SU-DHL-6 (cell line): ENCODE results near the gene LRRK1.

Experiments
- H2AFZ ChIP-seq: fragments of 200-600 bp; sonication (generic); 2 replicates; pipeline ENCODE4 v1.6.1; 2014; ENCODE audit warnings: low read depth, mild to moderate bottlenecking, moderate library complexity, mixed read lengths, antibody characterized with exemption, low read length; ENCODE audit not compliant: severe bottlenecking
- H3F3A ChIP-seq: fragments of 200-600 bp; shearing (Covaris generic); 2 replicates; pipeline ENCODE4 v1.6.0; 2016; ENCODE audit warnings: antibody characterized with exemption, mild to moderate bottlenecking; ENCODE audit not compliant: insufficient read depth
- H3K27ac ChIP-seq: fragments of 200-600 bp; sonication (generic); 2 replicates; pipeline ENCODE4 v1.5.1; 2016; ENCODE audit warnings: low read depth, mild to moderate bottlenecking, low read length, moderate library complexity, mixed read lengths
- H3K27me3 ChIP-seq: fragments of 200-600 bp; sonication (generic), shearing (Covaris generic); 2 replicates; pipeline ENCODE4 v1.6.0; 2014; ENCODE audit warnings: mild to moderate bottlenecking, low read length
- H3K36me3 ChIP-seq: fragments of 200-600 bp; sonication (generic); 2 replicates; pipeline ENCODE4 v1.6.1; 2014; ENCODE audit warnings: mild to moderate bottlenecking, low read length, mixed read lengths
- H3K4me2 ChIP-seq: fragments of 300-600, 200-600 bp; shearing (Covaris generic), sonication (generic); 2 replicates; pipeline ENCODE4 v1.6.0; 2014; ENCODE audit warnings: low read length, low read depth, mild to moderate bottlenecking; ENCODE audit not compliant: poor library complexity, severe bottlenecking
- H3K4me3 ChIP-seq: fragments of 200-600 bp; sonication (generic); 2 replicates; pipeline ENCODE4 v1.5.1; 2014; ENCODE audit warnings: antibody characterized with exemption, low read length, mild to moderate bottlenecking, mixed read lengths; ENCODE audit not compliant: insufficient read depth, poor library complexity, severe bottlenecking
- H3K79me2 ChIP-seq: fragments of 200-600 bp; sonication (generic); 2 replicates; pipeline ENCODE4 v1.6.1; 2014; ENCODE audit warnings: mild to moderate bottlenecking, low read length, moderate library complexity; ENCODE audit not compliant: insufficient read depth
- H3K9ac ChIP-seq: fragments of 200-600 bp; sonication (generic); 2 replicates; pipeline ENCODE4 v1.7.0; 2014; ENCODE audit warnings: mild to moderate bottlenecking, low read length
- H3K9me2 ChIP-seq: fragments of 200-600 bp; sonication (generic); replicated peaks from 2 replicates; pipeline ENCODE4 v1.6.1; 2014; ENCODE audit warnings: low read length; ENCODE audit not compliant: insufficient read depth
- H3K9me3 ChIP-seq: fragments of 200-600 bp; sonication (generic); 2 replicates; pipeline ENCODE4 v1.6.1; 2014; ENCODE audit warnings: low read length, mixed read lengths; ENCODE audit not compliant: insufficient read depth
- H4K20me1 ChIP-seq: fragments of 200-600 bp; sonication (generic); 2 replicates; pipeline ENCODE4 v1.6.1; 2014; ENCODE audit warnings: low read depth, mild to moderate bottlenecking, antibody characterized with exemption, low read length, moderate library complexity, mixed read lengths
- EZH2phosphoT487 ChIP-seq: fragments of 200-600 bp; sonication (generic), shearing (Covaris generic); conservative IDR thresholded peaks from 2 replicates; pipeline ENCODE4 v1.6.1; 2018; ENCODE audit warnings: mild to moderate bottlenecking, antibody characterized with exemption, low read length, moderate library complexity, mixed read lengths
- TF ChIP-seq, protein P1 (sequence below): fragments of 200-600 bp; sonication (generic); IDR thresholded peaks from one replicate; pipeline ENCODE4 v1.5.1; 2017; ENCODE audit warnings: antibody characterized with exemption, mild to moderate bottlenecking, low read length, moderate library complexity; ENCODE audit not compliant: insufficient read depth, poor library complexity, severe bottlenecking

The LRRK1 gene

DNA sequence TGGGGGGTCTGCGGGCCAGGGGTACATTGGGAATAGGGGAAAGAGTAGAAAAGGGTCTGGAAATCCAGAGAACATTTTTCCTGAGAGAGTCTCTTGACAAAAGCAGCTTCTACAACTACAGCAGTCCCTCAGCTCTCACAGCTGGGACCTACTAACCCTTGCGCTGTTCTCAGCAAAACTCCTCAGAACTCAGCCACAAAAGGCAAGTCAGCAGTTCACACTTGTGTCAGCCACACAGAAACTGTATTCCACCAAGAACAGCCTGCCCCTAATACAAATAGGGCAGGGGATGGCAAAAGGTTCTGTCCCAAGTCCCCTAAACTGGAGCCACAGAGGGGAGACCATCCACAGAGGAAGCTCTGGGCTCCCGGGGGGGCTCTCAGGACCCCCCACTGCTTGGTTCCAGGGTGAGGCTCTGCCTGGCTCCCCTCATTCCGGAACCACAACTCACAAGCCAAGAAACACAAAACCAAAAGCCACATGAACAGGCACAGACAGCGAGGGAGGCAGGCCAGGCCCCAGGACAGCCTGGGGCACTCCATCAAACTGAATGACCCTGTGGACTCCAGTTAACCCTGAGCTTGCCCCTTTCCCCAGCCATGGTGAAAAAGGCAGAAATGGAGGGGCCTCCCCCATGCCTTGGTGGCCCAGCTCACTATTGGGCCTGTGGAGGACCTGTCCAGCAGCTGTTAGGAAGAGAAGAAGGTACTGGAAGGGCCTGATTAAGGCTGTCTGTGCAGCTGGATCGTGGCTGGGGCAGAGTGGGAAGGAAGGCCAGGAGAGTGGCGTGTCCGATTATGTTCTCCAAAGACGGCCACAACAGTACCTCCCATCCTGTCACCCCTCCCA lies 170.6 kb downstream of the LRRK1 start:
- H3K9me3 ChIP-seq: no peaks in the 10 kb centered on the region
- H3K27ac ChIP-seq: no peak overlapping the region
- TF ChIP-seq, protein P1, sequence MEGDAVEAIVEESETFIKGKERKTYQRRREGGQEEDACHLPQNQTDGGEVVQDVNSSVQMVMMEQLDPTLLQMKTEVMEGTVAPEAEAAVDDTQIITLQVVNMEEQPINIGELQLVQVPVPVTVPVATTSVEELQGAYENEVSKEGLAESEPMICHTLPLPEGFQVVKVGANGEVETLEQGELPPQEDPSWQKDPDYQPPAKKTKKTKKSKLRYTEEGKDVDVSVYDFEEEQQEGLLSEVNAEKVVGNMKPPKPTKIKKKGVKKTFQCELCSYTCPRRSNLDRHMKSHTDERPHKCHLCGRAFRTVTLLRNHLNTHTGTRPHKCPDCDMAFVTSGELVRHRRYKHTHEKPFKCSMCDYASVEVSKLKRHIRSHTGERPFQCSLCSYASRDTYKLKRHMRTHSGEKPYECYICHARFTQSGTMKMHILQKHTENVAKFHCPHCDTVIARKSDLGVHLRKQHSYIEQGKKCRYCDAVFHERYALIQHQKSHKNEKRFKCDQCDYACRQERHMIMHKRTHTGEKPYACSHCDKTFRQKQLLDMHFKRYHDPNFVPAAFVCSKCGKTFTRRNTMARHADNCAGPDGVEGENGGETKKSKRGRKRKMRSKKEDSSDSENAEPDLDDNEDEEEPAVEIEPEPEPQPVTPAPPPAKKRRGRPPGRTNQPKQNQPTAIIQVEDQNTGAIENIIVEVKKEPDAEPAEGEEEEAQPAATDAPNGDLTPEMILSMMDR: no peak
- TF ChIP-seq EZH2phosphoT487: no peak
- H3K79me2 ChIP-seq: no peaks in the 10 kb centered on the region
- no peaks in the 10 kb centered on the region for H3F3A ChIP-seq
- H3K27me3 ChIP-seq: no peaks in the 10 kb centered on the region
- H3K4me3 ChIP-seq: no peak overlapping the region
- H3K4me2 ChIP-seq: no peak overlapping the region
- H3K36me3 ChIP-seq: no peaks in the 10 kb centered on the region
- H4K20me1 ChIP-seq: no peaks in the 10 kb centered on the region
- no peak overlapping the region for H3K9ac ChIP-seq
- no peak overlapping the region for H2AFZ ChIP-seq
- no peaks in the 10 kb centered on the region for H3K9me2 ChIP-seq

DNA sequence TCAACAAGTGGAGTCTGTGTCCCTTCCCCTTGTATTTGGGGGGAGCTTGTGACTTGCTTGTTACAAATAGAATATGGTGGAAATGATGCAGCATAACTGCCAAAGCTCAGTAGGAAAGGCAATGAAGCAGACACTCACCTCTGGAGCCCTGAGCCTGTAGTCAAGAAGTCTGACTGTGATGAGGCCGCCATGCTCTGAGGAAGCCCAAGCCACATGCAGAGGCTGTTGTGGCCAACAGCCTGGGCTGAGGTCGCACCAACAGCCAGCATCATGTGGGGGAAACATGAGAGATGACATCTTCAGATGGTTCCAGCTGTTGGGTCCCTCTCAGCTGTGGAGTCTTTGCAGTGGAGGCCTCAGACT lies 171.3 kb downstream of the LRRK1 start:
- Histone ChIP-seq H4K20me1 (no peaks in the 10 kb centered on the region), H3K27me3 (no peaks in the 10 kb centered on the region), H3F3A (no peaks in the 10 kb centered on the region), H3K36me3 (no peaks in the 10 kb centered on the region), H3K27ac (no peak overlapping the region), H3K9me2 (no peaks in the 10 kb centered on the region), H3K9ac (no peak overlapping the region), H3K79me2 (no peaks in the 10 kb centered on the region), H3K4me3 (no peak overlapping the region), H3K4me2 (no peak overlapping the region), H3K9me3 (no peaks in the 10 kb centered on the region), H2AFZ (no peak overlapping the region)
- TF ChIP-seq, protein P1: no peak
- TF ChIP-seq EZH2phosphoT487: no peak

DNA sequence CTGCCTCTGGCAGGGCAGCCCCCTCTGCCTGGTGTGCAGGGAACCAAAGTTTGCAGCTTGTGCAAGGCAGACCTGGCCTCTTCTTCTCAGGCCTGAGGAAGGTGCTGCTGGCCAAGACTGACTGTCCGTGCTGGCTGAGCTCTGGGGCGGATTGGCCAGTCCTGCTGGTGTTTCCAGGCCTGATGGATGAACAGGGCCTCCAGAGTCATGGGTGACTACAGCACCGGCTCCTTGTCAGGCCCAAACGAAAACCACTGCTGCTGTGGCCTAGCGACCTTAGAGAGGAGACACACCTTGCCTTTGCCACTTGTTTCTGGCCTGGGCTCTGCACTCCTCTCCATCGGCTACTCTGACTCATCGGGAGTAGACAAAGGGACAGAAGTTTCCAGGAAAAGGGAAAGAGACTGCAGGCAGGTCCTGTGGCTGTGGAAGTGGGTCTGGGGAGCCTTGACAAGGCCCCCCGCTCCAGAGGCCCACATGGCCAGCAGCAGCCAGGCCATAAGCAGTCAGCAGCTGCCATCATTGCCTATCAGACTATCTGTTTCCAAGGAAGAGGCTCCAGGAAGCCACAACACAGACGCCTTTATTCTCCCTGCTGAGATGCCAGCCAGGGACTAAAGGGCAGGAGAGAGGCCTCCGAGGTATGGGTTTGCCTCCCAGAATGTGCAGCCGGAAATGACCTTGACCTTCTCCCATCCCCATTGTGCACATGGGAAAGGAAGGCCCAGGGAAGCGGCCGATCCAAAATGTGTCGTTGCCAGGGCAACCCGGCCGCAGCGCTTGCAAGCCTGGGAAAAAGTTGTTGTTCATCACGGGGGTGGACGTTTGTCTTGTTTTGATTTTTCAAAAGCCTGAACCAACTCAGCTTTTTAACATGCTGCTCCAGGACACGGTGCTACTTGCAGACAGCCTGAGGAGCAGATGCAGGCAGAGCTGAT lies 172.2 kb downstream of the LRRK1 start:
- H3K4me3 ChIP-seq: no peak overlapping the region
- H3K9ac ChIP-seq: no peak overlapping the region

More for the DNA sequence above, 172.2 kb downstream of the LRRK1 start:
- Histone ChIP-seq H3K79me2 (no peaks in the 10 kb centered on the region), H3K9me2 (no peaks in the 10 kb centered on the region), H2AFZ (no peak overlapping the region), H3K9me3 (no peaks in the 10 kb centered on the region), H3K27me3 (no peaks in the 10 kb centered on the region), H4K20me1 (no peaks in the 10 kb centered on the region), H3K27ac (no peak overlapping the region), H3K4me2 (no peak overlapping the region), H3F3A (no peaks in the 10 kb centered on the region), H3K36me3 (no peaks in the 10 kb centered on the region)
- TF ChIP-seq EZH2phosphoT487: no peak
- TF ChIP-seq, protein P1: no peak
